Activated T-cell treated with anti-CD3 and anti-CD28 coated beads, Interleukin-2, amount 50 U/mL, for 72 hours (primary cell): ENCODE measurements around the gene CGRRF1. TPM values are rescaled to one million over a fixed set of nuclear protein-coding genes. Genes with fewer than 3 reads are reported as not detected.

ENCODE experiments used
- ATAC-seq, 2 donors: fragments of 150-1000 bp; cut with Tn5 transposase; replicated peaks in 1 of 2; 2 replicates each; pipeline ENCODE4 v1.10.0; 2021; ENCODE audit warnings: moderate library complexity in 2 of 2, mild to moderate bottlenecking in 1 of 2
- DNase-seq, 2 donors: peaks; one replicate each; pipeline ENCODE4 v3.0.0; 2021 to 2022; ENCODE audit warnings: mixed read lengths in 1 of 2
- H3K27ac Mint-ChIP-seq: one replicate; pipeline ENCODE4 v1.8.0; 2022; ENCODE audit warnings: mild to moderate bottlenecking, moderate library complexity, mixed read lengths
- H3K27me3 Mint-ChIP-seq: one replicate; pipeline ENCODE4 v1.8.0; 2022; ENCODE audit warnings: low read depth, mixed read lengths
- H3K36me3 Mint-ChIP-seq, 2 donors: one replicate each; pipeline ENCODE4 v1.8.0; 2022; ENCODE audit warnings: mixed read lengths in 2 of 2, mild to moderate bottlenecking in 1 of 2; ENCODE audit not compliant: insufficient read depth in 2 of 2
- H3K4me1 Mint-ChIP-seq: one replicate; pipeline ENCODE4 v1.8.0; 2022; ENCODE audit warnings: low read depth, mixed read lengths
- H3K4me3 Mint-ChIP-seq, 2 donors: one replicate each; pipeline ENCODE4 v1.8.0; 2022; ENCODE audit warnings: mild to moderate bottlenecking in 2 of 2, mixed read lengths in 2 of 2, moderate library complexity in 2 of 2
- H3K9me3 Mint-ChIP-seq, 2 donors: one replicate each; pipeline ENCODE4 v1.8.0; 2022; ENCODE audit warnings: mixed read lengths in 2 of 2
- total RNA-seq, 2 donors: library from RNA; stranded (reverse); gene quantifications; one replicate each; pipeline ENCODE4 v1.2.3, GENCODE V29; 2022

Gene CGRRF1
- total RNA-seq, 2 donors from 2014 or later = 21.4 to 22.5 TPM

GRCh38 chr14:54564868-54565784 is 55.4 kb downstream of the CGRRF1 start:
- H3K9me3 Mint-ChIP-seq = no peaks in the 10 kb centered on the region
- ATAC-seq (peak; percentile 53), DNase-seq (peak; percentile 75)
- H3K4me1 Mint-ChIP-seq = peaks cover 19% of the 10 kb centered on the region
- H3K27me3 Mint-ChIP-seq = peaks cover 14% of the 10 kb centered on the region
- peak overlapping the region; percentile 86 to 90 for H3K4me3 Mint-ChIP-seq
- peak overlapping the region; percentile 86 for H3K27ac Mint-ChIP-seq
- no peaks in the 10 kb centered on the region for H3K36me3 Mint-ChIP-seq

- peak overlapping the region; percentile 86 for H3K27ac Mint-ChIP-seq
- H3K4me1 Mint-ChIP-seq = peaks cover 24% of the 10 kb centered on the region
- DNase-seq (peak; percentile 81 to 85), ATAC-seq (peak; percentile 77)
- H3K27me3 Mint-ChIP-seq = peaks cover 16% of the 10 kb centered on the region
- H3K9me3 Mint-ChIP-seq = no peaks in the 10 kb centered on the region
- H3K4me3 Mint-ChIP-seq = peak overlapping the region; percentile 86 to 90
- H3K36me3 Mint-ChIP-seq = no peaks in the 10 kb centered on the region
These were observed 56.2 kb downstream of the CGRRF1 start for GRCh38 chr14:54565785-54566409.

DNA sequence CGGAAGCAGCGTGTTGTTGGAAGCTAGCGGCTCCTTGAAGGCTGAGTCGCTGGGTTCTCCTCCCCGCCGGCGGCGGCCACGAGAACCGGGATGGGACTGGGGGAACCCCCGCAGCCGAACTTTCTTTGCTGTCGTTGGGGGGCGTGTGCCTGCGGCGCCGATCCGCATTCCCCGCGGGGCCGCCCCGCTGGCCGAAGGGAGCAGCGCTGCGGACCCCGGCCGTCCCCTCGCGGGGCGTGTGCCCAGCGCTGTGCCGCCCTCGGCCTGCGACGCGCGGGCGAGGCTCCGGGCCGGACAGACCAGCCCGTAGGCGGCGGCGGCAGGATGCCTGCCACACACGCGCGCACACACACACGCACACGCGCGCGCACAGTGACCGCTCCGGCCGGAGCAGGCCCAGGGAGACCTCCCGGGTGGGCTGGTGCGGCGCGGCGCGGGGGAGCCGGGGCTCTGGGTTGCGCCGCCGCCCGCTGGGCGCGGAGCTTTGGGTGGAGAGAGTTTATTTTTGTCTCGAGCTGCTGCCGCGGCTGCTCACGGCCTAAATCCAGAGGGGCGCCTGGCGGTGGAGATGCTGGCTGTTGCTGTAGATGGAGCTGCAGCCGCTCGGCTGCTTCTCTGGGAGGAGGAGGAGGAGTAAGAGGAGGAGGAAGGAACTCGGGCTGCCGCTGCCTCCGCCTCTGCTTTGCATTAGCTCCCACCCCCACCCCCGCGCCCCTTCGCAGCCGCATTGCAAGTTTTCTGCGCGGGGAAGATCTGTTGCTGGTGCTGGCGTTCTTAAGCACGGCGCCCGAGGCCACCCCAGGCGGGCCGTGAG is 56.9 kb downstream of the CGRRF1 start, which contains the start of gene SAMD4A:
Gene SAMD4A, plus strand, starts transcription at position 719 of the 814 bp plus-strand sequence. CDS start 789 bp downstream, outside the sequence.
- H3K27me3 Mint-ChIP-seq = peaks cover 16% of the 10 kb centered on the region
- H3K27ac Mint-ChIP-seq = peak within 1 kb of the TSS; percentile 83
- DNase-seq = peak; percentile 61 to 70
- H3K4me1 Mint-ChIP-seq = peaks cover 24% of the 10 kb centered on the region
- no peaks in the 10 kb centered on the region for H3K36me3 Mint-ChIP-seq
- ATAC-seq = peak; percentile 16 to 30
- peak within 1 kb of the TSS; percentile 97 to 98 for H3K4me3 Mint-ChIP-seq
- no peaks in the 10 kb centered on the region for H3K9me3 Mint-ChIP-seq

DNA sequence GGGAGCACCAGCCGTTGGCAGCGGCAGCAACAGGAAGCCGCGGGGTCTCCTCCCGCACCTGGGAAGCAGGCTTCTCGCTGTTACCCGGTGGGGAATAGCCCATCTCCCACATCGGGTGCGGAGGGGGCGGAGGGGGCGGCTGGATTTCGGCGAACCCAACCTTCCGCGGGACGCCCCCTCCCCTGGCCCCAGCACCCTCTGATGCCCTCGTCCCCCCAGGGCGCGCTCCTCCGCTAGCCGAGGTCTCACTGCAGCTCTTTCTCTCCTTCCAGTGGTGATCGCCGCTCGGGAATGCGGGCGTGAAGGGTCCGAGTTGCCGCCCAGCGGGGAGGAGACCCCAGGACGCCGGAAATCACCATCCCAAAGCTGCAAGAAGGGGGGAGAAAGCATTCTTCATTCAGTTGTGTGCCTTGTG is 57.5 kb downstream of the CGRRF1 start:
- peak in 1 of 2 donors; percentile 2 for ATAC-seq
- peak overlapping the region; percentile 83 for H3K27ac Mint-ChIP-seq
- H3K36me3 Mint-ChIP-seq = peaks cover 3 to 5% of the 10 kb centered on the region in 2 donors
- peaks cover 21% of the 10 kb centered on the region for H3K27me3 Mint-ChIP-seq
- H3K9me3 Mint-ChIP-seq = peaks cover under 1 to 2% of the 10 kb centered on the region in 2 donors
- peaks cover 24% of the 10 kb centered on the region for H3K4me1 Mint-ChIP-seq
- H3K4me3 Mint-ChIP-seq = peak overlapping the region; percentile 97 to 98
- peak in 1 of 2 donors; percentile 30 for DNase-seq

DNA sequence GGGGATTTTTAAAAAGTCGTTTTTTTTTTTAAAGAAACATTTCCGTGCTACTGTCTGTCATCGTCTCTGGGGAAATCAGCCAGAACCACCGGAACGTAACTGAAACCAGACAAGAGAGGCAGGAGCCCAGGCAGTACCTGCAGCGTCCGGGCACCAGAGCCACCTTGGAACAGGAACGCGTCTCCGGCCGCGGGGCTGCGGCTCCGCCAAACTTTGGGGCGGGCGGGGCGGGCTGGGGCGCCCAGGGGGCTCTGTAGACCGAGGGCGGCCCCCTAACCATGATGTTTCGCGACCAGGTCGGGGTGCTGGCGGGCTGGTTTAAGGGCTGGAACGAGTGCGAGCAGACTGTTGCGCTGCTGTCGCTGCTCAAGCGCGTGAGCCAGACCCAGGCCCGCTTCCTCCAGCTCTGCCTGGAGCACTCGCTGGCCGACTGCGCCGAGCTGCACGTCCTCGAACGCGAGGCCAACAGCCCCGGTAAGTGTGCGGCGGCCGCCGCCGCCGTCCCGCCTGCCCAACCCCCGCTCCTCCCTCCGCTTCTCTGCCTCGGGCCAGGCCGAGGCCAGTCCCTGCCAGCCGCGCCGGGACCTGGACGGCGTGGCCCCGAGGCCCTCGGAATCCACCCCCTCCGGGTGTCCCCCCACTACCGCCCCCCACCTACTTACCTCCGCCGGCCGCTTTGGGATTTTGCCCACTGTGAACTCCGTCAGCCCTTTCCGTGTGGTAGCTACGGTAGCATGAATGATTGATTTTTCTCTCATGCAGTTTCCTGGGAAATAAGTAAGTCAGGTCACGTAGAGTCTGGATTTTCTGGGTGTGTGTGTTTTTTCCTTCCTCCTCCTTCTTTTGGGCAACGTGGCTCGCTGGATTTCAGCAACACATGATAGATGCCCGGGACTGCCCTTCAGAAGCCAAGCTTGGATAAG is 58.2 kb downstream of the CGRRF1 start:
- peaks cover 5 to 8% of the 10 kb centered on the region in 2 donors for H3K36me3 Mint-ChIP-seq
- H3K9me3 Mint-ChIP-seq = peaks cover 2% of the 10 kb centered on the region in 2 donors
- H3K4me3 Mint-ChIP-seq = peak overlapping the region; percentile 97 to 98
- H3K27ac Mint-ChIP-seq = peak overlapping the region; percentile 83
- DNase-seq (peak; percentile 59 to 64), ATAC-seq (peak; percentile 25 to 33)
- peaks cover 24% of the 10 kb centered on the region for H3K4me1 Mint-ChIP-seq
- peaks cover 21% of the 10 kb centered on the region for H3K27me3 Mint-ChIP-seq

DNA sequence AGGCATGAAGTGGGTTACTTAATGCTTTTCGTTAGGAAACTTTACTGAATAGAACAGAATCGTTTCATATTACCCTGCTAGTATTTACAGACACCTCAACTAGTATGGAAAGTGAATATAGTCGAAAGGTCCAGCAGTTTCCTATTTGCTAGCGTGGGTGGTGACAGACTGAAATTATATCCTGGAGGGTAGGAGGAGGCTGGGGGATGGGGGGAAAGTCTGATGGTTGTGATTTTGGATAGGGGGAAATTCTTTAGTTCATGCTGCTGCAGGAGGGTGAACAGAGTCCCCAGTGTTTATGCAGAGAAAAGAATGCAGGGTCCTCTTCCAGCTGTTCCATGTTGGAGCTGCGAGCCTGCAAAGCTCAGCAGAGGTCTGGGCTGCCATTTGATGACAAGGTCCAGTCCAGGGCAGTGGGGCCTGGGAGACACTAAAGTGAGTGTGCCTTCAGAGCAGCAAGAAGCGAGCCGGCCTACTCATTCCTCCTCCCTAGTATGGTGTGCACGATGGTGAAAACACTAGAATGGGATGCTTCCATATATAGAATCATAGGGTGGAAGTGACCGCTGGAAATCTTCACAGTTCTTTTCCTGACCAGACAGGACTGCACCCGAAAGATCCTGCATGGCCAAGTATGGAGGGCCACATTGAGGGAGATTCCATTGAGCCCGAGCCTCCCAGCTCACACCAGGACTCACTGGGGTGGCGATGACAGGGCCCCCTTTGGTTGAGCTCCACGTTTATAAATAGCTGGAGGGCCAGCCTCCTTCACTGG is 59.3 kb downstream of the CGRRF1 start:
- peak overlapping the region in 1 of 2 donors; percentile 84 for H3K4me3 Mint-ChIP-seq
- DNase-seq = no peak
- H3K27ac Mint-ChIP-seq = no peak overlapping the region
- H3K4me1 Mint-ChIP-seq = peaks cover 24% of the 10 kb centered on the region
- H3K27me3 Mint-ChIP-seq = peaks cover 27% of the 10 kb centered on the region
- peaks cover 2 to 4% of the 10 kb centered on the region in 2 donors for H3K9me3 Mint-ChIP-seq
- no peak for ATAC-seq
- peaks cover 5 to 15% of the 10 kb centered on the region in 2 donors for H3K36me3 Mint-ChIP-seq

GRCh38 chr14:54570047-54570446 is 60.3 kb downstream of the CGRRF1 start:
- Mint-ChIP-seq H3K4me1 (peaks cover 16% of the 10 kb centered on the region), H3K27me3 (peaks cover 34% of the 10 kb centered on the region), H3K36me3 (peaks cover 5 to 15% of the 10 kb centered on the region in 2 donors), H3K9me3 (peaks cover 2 to 4% of the 10 kb centered on the region in 2 donors), H3K27ac (no peak overlapping the region), H3K4me3 (no peak overlapping the region)
- DNase-seq (no peak), ATAC-seq (no peak)

DNA sequence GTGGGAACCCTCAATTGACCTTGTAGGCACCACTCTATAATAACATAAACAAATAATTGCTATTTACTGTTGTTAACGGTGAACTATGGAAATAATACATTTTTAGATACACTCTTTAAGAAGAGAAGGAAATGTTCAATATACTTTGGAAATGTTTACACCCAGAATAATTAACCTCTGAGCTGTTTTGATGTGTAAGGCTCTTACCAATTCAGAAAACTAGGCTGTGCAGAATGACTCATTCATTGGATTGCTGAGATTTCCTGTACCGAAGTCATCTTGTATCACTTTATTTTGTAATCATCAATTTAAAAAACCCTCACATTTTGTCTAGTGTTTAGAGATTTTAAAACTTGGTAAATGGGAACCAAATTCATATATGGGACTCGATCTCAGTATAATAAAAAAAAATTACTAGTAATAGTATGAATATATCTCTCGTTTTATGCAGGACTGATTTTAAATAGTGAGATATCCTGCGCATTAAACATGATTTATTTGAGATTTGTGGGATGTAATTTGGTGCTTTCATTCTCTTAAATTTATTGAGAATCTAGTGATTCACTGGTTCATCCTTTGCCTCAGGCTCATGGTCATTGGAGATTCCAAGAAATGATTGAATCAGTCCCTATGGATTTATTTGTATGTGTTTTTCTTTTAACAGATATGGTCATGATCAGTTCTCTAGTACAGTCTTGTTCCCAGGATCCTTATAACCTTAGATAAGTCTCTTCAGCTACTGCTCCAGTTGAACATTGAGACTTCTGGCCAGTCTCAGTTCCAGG is 61.1 kb downstream of the CGRRF1 start:
- Mint-ChIP-seq H3K9me3 (peaks cover 2 to 4% of the 10 kb centered on the region in 2 donors), H3K27ac (no peak overlapping the region), H3K4me3 (no peak overlapping the region), H3K36me3 (peaks cover 5 to 15% of the 10 kb centered on the region in 2 donors), H3K27me3 (peaks cover 38% of the 10 kb centered on the region), H3K4me1 (peaks cover 16% of the 10 kb centered on the region)
- DNase-seq (no peak), ATAC-seq (no peak)

- Mint-ChIP-seq H3K27ac (no peak overlapping the region), H3K4me3 (no peak overlapping the region), H3K4me1 (peaks cover 14% of the 10 kb centered on the region), H3K27me3 (peaks cover 49% of the 10 kb centered on the region), H3K36me3 (peaks cover 5 to 15% of the 10 kb centered on the region in 2 donors), H3K9me3 (peaks cover 2 to 4% of the 10 kb centered on the region in 2 donors)
- ATAC-seq (no peak), DNase-seq (peak; percentile 18 to 40)
These were observed 62.6 kb downstream of the CGRRF1 start for GRCh38 chr14:54572316-54572715.

GRCh38 chr14:54574528-54574927 is 64.8 kb downstream of the CGRRF1 start:
- Mint-ChIP-seq H3K27me3 (peaks cover 38% of the 10 kb centered on the region), H3K4me3 (no peak overlapping the region), H3K9me3 (peaks cover 2 to 4% of the 10 kb centered on the region in 2 donors), H3K27ac (no peak overlapping the region), H3K4me1 (peaks cover 6% of the 10 kb centered on the region), H3K36me3 (peaks cover 5 to 15% of the 10 kb centered on the region in 2 donors)
- no peak for DNase-seq
- no peak for ATAC-seq
